A673 (cell line): ENCODE measurements around the gene LRTM1. TPM values are rescaled to one million over a fixed set of nuclear protein-coding genes. Genes with fewer than 3 reads are reported as not detected.

Source experiments
- BruUV-seq: library from RNA; stranded (reverse); fragments of 400-500 nt; replicated peaks from 2 replicates; lab custom pipeline; 2021; lab: Mats Ljungman, UMichigan
- CTCF ChIA-PET: fragments of 300-600 bp; sonication (Branson Sonifier 250); formaldehyde crosslinking; loops from one replicate; lab custom pipeline; 2022; ENCODE audit warnings: antibody characterized with exemption; lab: Charles Lee
- POLR2A ChIA-PET: fragments of 300-600 bp; sonication (Branson Sonifier 250); formaldehyde crosslinking; loops from one replicate; lab custom pipeline; 2022; ENCODE audit warnings: antibody characterized with exemption; ENCODE audit not compliant: low non-redundant PET; lab: Charles Lee
- DNase-seq: peaks from one replicate; pipeline ENCODE4 v3.0.0-alpha.2; 2015; ENCODE audit warnings: low spot score
- H3K27ac ChIP-seq: fragments of 200-600 bp; sonication (generic); 2 replicates; pipeline ENCODE4 v1.5.1; 2016; ENCODE audit warnings: mixed run types, low read depth, mild to moderate bottlenecking, mixed read lengths, antibody characterized with exemption, low read length; ENCODE audit not compliant: poor library complexity, severe bottlenecking
- H3K27me3 ChIP-seq: fragments of 200-600 bp; sonication (generic); replicated peaks from 2 replicates; pipeline ENCODE4 v1.6.1; 2017; ENCODE audit warnings: mixed run types, low read depth, mild to moderate bottlenecking, mixed read lengths, antibody characterized with exemption, low read length; ENCODE audit not compliant: insufficient read depth, poor library complexity
- H3K36me3 ChIP-seq: fragments of 200-600 bp; sonication (generic); 2 replicates; pipeline ENCODE4 v1.6.1; 2016; ENCODE audit warnings: mixed run types, mild to moderate bottlenecking, mixed read lengths, antibody characterized with exemption, low read length; ENCODE audit not compliant: insufficient read depth, poor library complexity, severe bottlenecking
- H3K4me1 ChIP-seq: fragments of 200-600 bp; sonication (generic); 2 replicates; pipeline ENCODE4 v1.6.1; 2017; ENCODE audit warnings: mixed run types, mild to moderate bottlenecking, mixed read lengths, antibody characterized with exemption, low read length; ENCODE audit not compliant: insufficient read depth, poor library complexity, severe bottlenecking
- H3K4me3 ChIP-seq: fragments of 200-600 bp; sonication (generic); 2 replicates; pipeline ENCODE4 v1.5.1; 2016; ENCODE audit warnings: low read depth, mixed run types, mild to moderate bottlenecking, mixed read lengths, low read length; ENCODE audit not compliant: poor library complexity, severe bottlenecking
- H3K9me3 ChIP-seq: fragments of 200-600 bp; sonication (generic); 2 replicates; pipeline ENCODE4 v1.6.1; 2016; ENCODE audit warnings: mixed run types, low read depth, mild to moderate bottlenecking, mixed read lengths, antibody characterized with exemption, low read length; ENCODE audit not compliant: poor library complexity, severe bottlenecking
- CTCF ChIP-seq: fragments of 300-800, 200-600 bp; sonication (generic); conservative IDR thresholded peaks from 2 replicates; pipeline ENCODE4 v1.5.1; 2017; ENCODE audit warnings: low read depth, mild to moderate bottlenecking, antibody characterized with exemption, low read length, moderate library complexity, mixed read lengths
- EZH2 ChIP-seq: fragments of 200-600 bp; sonication (generic); IDR thresholded peaks from 2 replicates; pipeline ENCODE4 v1.6.1; 2017; ENCODE audit warnings: borderline replicate concordance, low read depth, mild to moderate bottlenecking, mixed read lengths, antibody characterized with exemption, low read length; ENCODE audit not compliant: poor library complexity, severe bottlenecking
- intact Hi-C: fragments of 100-400 bp; cut with micrococcal nuclease; formaldehyde crosslinking; loops from one replicate; pipeline ENCODE4 v1.10.0; 2022; ENCODE audit not compliant: unreplicated experiment
- total RNA-seq: library from RNA; stranded (reverse); gene quantifications from 2 replicates; pipeline ENCODE4 v1.2.3, GENCODE V29; 2021

The LRTM1 gene
- total RNA-seq, 1 experiment from 2014 or later, result not detected

- POLR2A ChIA-PET, result no interaction called here
Observed at GRCh38 chr3:54931182-54931581, 3.3 kb upstream of the LRTM1 start.

GRCh38 chr3:54918516-54918915, 9.3 kb downstream of the LRTM1 start:
- BruUV-seq, result no TSS peak
- POLR2A ChIA-PET, result no interaction called here
- no peaks in the 10 kb centered on the region for H3K36me3 ChIP-seq
- no peaks in the 10 kb centered on the region for H3K4me1 ChIP-seq
- CTCF ChIA-PET, result no interaction called here
- DNase-seq, result no peak
- TF ChIP-seq EZH2, result no peak
- no peak for TF ChIP-seq CTCF
- no peak overlapping the region for H3K27ac ChIP-seq
- no peaks in the 10 kb centered on the region for H3K27me3 ChIP-seq
- no peak overlapping the region for H3K4me3 ChIP-seq
- intact Hi-C loops, result no loop called here
- H3K9me3 ChIP-seq, result no peaks in the 10 kb centered on the region

More at GRCh38 chr3:54931182-54931581, 3.3 kb upstream of the LRTM1 start:
- Histone ChIP-seq H3K9me3 (no peaks in the 10 kb centered on the region), H3K4me3 (no peak overlapping the region), H3K36me3 (no peaks in the 10 kb centered on the region), H3K4me1 (no peaks in the 10 kb centered on the region), H3K27me3 (no peaks in the 10 kb centered on the region), H3K27ac (no peak overlapping the region)
- no TSS peak for BruUV-seq
- TF ChIP-seq CTCF, result no peak
- no peak for TF ChIP-seq EZH2
- DNase-seq, result no peak
- CTCF ChIA-PET, result no interaction called here
- intact Hi-C loops, result no loop called here

- no peak overlapping the region for H3K27ac ChIP-seq
- no peaks in the 10 kb centered on the region for H3K27me3 ChIP-seq
- BruUV-seq, result no TSS peak
- no peaks in the 10 kb centered on the region for H3K36me3 ChIP-seq
- no peak overlapping the region for H3K4me3 ChIP-seq
- no peak for DNase-seq
- H3K4me1 ChIP-seq, result no peaks in the 10 kb centered on the region
- no peak for TF ChIP-seq CTCF
- no peak for TF ChIP-seq EZH2
- no peaks in the 10 kb centered on the region for H3K9me3 ChIP-seq
- POLR2A ChIA-PET, result no interaction called here
- intact Hi-C loops, result no loop called here
- CTCF ChIA-PET, result no interaction called here
Observed at GRCh38 chr3:54917862-54918261, 10.0 kb downstream of the LRTM1 start.
